ENCODE measurements around the gene SRP68.

The SRP68 gene

GRCh38 chr17:76089680-76090516 is 17.6 kb upstream of the SRP68 start:
- Histone ChIP-seq H3K9me2 (ENCODE audit: low read depth, low read length) (no peaks in the 10 kb centered on the region), H3K36me3 (ENCODE audit: insufficient read depth, low read length) (peaks cover 59% of the 10 kb centered on the region), H3F3A (ENCODE audit: insufficient read depth, low read length) (no peaks in the 10 kb centered on the region), H3K4me1 (ENCODE audit: insufficient read depth, low read length, severe bottlenecking) (no peaks in the 10 kb centered on the region), H3K4me2 (ENCODE audit: low read length) (no peak overlapping the region), H3K27ac (ENCODE audit: low read depth, low read length, poor library complexity, severe bottlenecking) (no peak overlapping the region), H3K27me3 (ENCODE audit: insufficient read depth, low read length) (no peaks in the 10 kb centered on the region), H2AFZ (ENCODE audit: low read length) (no peak overlapping the region), H3K9ac (ENCODE audit: low read length) (no peak overlapping the region), H3K4me3 (ENCODE audit: low read depth, low read length, poor library complexity, severe bottlenecking) (no peak overlapping the region), H3K79me2 (ENCODE audit: insufficient read depth, low read length) (no peaks in the 10 kb centered on the region), H3K9me3 (ENCODE audit: low read length) (no peaks in the 10 kb centered on the region), H4K20me1 (ENCODE audit: insufficient read depth, low read length) (no peaks in the 10 kb centered on the region)
- TF ChIP-seq EZH2 (IDR thresholded peaks at IDR 0.05; ENCODE audit: borderline replicate concordance, low read length), result no peak
- TF ChIP-seq, protein P1, sequence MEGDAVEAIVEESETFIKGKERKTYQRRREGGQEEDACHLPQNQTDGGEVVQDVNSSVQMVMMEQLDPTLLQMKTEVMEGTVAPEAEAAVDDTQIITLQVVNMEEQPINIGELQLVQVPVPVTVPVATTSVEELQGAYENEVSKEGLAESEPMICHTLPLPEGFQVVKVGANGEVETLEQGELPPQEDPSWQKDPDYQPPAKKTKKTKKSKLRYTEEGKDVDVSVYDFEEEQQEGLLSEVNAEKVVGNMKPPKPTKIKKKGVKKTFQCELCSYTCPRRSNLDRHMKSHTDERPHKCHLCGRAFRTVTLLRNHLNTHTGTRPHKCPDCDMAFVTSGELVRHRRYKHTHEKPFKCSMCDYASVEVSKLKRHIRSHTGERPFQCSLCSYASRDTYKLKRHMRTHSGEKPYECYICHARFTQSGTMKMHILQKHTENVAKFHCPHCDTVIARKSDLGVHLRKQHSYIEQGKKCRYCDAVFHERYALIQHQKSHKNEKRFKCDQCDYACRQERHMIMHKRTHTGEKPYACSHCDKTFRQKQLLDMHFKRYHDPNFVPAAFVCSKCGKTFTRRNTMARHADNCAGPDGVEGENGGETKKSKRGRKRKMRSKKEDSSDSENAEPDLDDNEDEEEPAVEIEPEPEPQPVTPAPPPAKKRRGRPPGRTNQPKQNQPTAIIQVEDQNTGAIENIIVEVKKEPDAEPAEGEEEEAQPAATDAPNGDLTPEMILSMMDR (IDR thresholded peaks at IDR 0.05; ENCODE audit: low read length), result no peak

DNA sequence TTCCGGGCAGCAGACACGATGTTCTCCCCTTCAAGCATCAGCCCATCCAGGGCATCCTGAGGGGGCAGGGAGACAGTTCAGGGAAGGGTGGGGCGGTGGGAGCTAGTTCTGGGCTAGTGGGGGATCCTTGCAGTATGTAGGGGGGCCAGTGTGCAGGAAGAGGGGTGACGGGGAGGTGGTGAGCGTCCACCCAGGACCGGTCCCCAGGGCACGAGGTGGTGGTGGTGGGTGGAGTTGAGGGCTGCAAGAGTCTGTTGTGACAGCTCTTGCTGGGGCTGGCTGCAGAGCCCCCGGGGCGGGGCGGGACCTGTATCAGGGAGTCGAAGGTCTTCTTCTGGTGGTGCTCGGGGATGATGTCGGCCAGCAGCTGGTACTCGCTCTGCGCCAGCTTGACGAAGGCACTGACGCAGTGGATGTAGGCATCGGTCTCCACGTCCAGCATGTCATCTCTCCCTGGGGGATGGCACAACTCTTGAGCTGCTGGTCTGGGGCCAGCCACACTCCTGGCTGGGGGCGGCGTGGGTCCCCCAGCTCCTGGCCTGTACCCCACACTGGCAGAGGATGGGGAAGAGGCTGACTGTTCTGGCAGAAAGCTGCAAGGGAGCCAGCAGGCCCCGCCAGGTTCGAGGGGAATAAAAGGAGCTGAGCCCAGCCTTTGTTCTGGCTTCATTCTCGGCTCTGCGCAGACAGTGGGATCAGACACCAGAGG is 16.7 kb upstream of the SRP68 start:
- no peaks in the 10 kb centered on the region for H3K27me3 ChIP-seq (ENCODE audit: insufficient read depth, low read length)
- H3F3A ChIP-seq (ENCODE audit: insufficient read depth, low read length), result no peaks in the 10 kb centered on the region
- H3K4me2 ChIP-seq (ENCODE audit: low read length), result no peak overlapping the region
- no peak overlapping the region for H3K27ac ChIP-seq (ENCODE audit: low read depth, low read length, poor library complexity, severe bottlenecking)
- no peak overlapping the region for H3K4me3 ChIP-seq (ENCODE audit: low read depth, low read length, poor library complexity, severe bottlenecking)
- H4K20me1 ChIP-seq (ENCODE audit: insufficient read depth, low read length), result no peaks in the 10 kb centered on the region
- H3K36me3 ChIP-seq (ENCODE audit: insufficient read depth, low read length), result peaks cover 63% of the 10 kb centered on the region
- H3K9ac ChIP-seq (ENCODE audit: low read length), result no peak overlapping the region
- H2AFZ ChIP-seq (ENCODE audit: low read length), result no peak overlapping the region
- no peaks in the 10 kb centered on the region for H3K4me1 ChIP-seq (ENCODE audit: insufficient read depth, low read length, severe bottlenecking)
- TF ChIP-seq, protein P1 (IDR thresholded peaks at IDR 0.05; ENCODE audit: low read length), result no peak
- TF ChIP-seq EZH2 (IDR thresholded peaks at IDR 0.05; ENCODE audit: borderline replicate concordance, low read length), result no peak
- H3K79me2 ChIP-seq (ENCODE audit: insufficient read depth, low read length), result no peaks in the 10 kb centered on the region
- no peaks in the 10 kb centered on the region for H3K9me2 ChIP-seq (ENCODE audit: low read depth, low read length)
- H3K9me3 ChIP-seq (ENCODE audit: low read length), result no peaks in the 10 kb centered on the region

DNA sequence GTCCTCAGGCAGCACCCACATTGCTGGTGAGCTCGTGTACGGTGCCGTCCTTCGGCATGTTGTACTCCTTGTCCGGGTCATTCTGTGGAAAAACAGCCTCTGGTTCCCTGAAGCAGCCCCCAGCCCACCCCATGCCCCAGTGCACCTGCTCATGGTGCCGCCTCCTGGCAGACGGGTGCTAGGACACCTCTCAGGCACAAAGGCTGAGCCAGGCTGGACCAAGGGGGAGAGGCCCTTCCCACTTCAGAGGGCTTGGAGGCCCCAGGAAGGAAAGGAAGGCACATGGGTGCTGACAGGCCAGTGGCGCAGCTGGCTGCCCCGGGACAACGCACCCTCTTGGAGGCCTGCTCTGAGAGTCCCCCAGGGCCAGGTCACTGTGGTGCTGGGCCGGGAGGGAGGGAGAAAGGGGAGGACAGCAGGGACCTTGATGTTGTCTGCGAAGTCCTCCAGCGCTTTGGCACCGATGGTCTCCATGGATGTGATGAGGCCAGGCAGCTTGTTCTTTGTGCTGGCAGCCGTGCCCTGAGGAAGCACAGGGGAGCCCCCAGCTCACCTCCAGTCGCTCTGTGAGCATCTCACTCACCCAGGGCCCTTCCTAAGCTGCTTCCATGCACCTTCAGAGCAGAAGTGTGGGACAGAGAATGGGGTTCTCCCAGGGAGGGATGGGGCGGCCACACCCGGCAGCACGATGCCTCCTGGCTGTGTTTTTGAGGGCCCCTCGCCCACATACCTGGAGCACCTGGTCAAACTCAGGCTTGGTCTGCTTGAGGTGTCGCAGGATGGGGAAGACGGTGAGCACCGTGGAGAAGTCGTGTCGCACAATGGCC is 15.9 kb upstream of the SRP68 start:
- no peak overlapping the region for H3K4me2 ChIP-seq (ENCODE audit: low read length)
- no peak overlapping the region for H3K4me3 ChIP-seq (ENCODE audit: low read depth, low read length, poor library complexity, severe bottlenecking)
- no peaks in the 10 kb centered on the region for H3K9me3 ChIP-seq (ENCODE audit: low read length)
- no peaks in the 10 kb centered on the region for H3K27me3 ChIP-seq (ENCODE audit: insufficient read depth, low read length)
- H3K9me2 ChIP-seq (ENCODE audit: low read depth, low read length), result no peaks in the 10 kb centered on the region
- TF ChIP-seq, protein P1 (IDR thresholded peaks at IDR 0.05; ENCODE audit: low read length), result peak; percentile 24; the same call in 1 of the 2 replicates
- TF ChIP-seq EZH2 (IDR thresholded peaks at IDR 0.05; ENCODE audit: borderline replicate concordance, low read length), result no peak
- no peaks in the 10 kb centered on the region for H4K20me1 ChIP-seq (ENCODE audit: insufficient read depth, low read length)
- peaks cover 61% of the 10 kb centered on the region for H3K36me3 ChIP-seq (ENCODE audit: insufficient read depth, low read length)
- no peak overlapping the region for H3K9ac ChIP-seq (ENCODE audit: low read length)
- no peak overlapping the region for H3K27ac ChIP-seq (ENCODE audit: low read depth, low read length, poor library complexity, severe bottlenecking)
- H3F3A ChIP-seq (ENCODE audit: insufficient read depth, low read length), result no peaks in the 10 kb centered on the region
- H3K79me2 ChIP-seq (ENCODE audit: insufficient read depth, low read length), result no peaks in the 10 kb centered on the region
- H3K4me1 ChIP-seq (ENCODE audit: insufficient read depth, low read length, severe bottlenecking), result no peaks in the 10 kb centered on the region
- H2AFZ ChIP-seq (ENCODE audit: low read length), result no peak overlapping the region
